Urinary bladder (tissue), 4 donors: ENCODE results near the gene HOXB4. TPM values are rescaled to one million over a fixed set of nuclear protein-coding genes. Genes with fewer than 3 reads are reported as not detected.

Experiments
- DNase-seq: peaks from one replicate; pipeline ENCODE4 v3.0.0-alpha.2; 2015; ENCODE audit errors: extremely low spot score
- H3K27ac ChIP-seq: one replicate; pipeline ENCODE4 v1.5.1; 2013; ENCODE audit warnings: low read depth, mild to moderate bottlenecking, moderate library complexity
- H3K36me3 ChIP-seq: one replicate; pipeline ENCODE4 v1.6.1; 2013; ENCODE audit warnings: mild to moderate bottlenecking, moderate library complexity; ENCODE audit not compliant: insufficient read depth
- H3K4me1 ChIP-seq: one replicate; pipeline ENCODE4 v1.6.1; 2013; ENCODE audit warnings: mild to moderate bottlenecking, moderate library complexity; ENCODE audit not compliant: insufficient read depth
- H3K4me3 ChIP-seq: one replicate; pipeline ENCODE4 v1.5.1; 2013; ENCODE audit warnings: low read depth, low read length
- WGBS: extraction: QIAGEN DNeasy Blood & Tissue Kit; methylation state at CpG from one replicate; pipeline ENCODE4 v1.1.7; 2013; 5-methylcytosine and 5-hydroxymethylcytosine counted together
- polyA plus RNA-seq: library from polyadenylated mRNA; stranded (reverse); fragments of 200-250 nt; gene quantifications from one replicate; pipeline ENCODE4 v1.2.3, GENCODE V29; 2013
- total RNA-seq: library from RNA; depleted of rRNA; stranded (reverse); fragments of >200 nt; gene quantifications from one replicate; pipeline ENCODE4 v1.2.3, GENCODE V29; 2014
- donor health status: healthy with polysubstance abuse.
- donor health status: healthy.

Gene HOXB4
- 2.0 TPM for total RNA-seq
- 2.1 TPM for polyA plus RNA-seq

GRCh38 chr17:48577946-48578615, at the start of gene HOXB4:
Gene HOXB4 (minus strand): TSS chr17:48578350. CDS start chr17:48578319, 31 bp downstream.
- Histone ChIP-seq H3K4me1 (no peaks in the 10 kb centered on the region), H3K36me3 (no peaks in the 10 kb centered on the region), H3K27ac (peak within 1 kb of the TSS; percentile 68), H3K4me3 (peak within 1 kb of the TSS; percentile 51)
- WGBS, result 2% methylated on average over 58 of the region's 58 CpGs
- no peak for DNase-seq

GRCh38 chr17:48627118-48627597, 49.0 kb upstream of the HOXB4 start:
- H3K4me1 ChIP-seq, result no peaks in the 10 kb centered on the region
- 19% methylated on average over 5 of the region's 5 CpGs for WGBS
- H3K36me3 ChIP-seq, result no peaks in the 10 kb centered on the region
- no peak for DNase-seq
- no peak overlapping the region for H3K27ac ChIP-seq
- no peak overlapping the region for H3K4me3 ChIP-seq

GRCh38 chr17:48626245-48627117, 48.3 kb upstream of the HOXB4 start, which contains the start of gene HOXB9:
Gene HOXB9 (minus strand): TSS chr17:48626358. CDS start chr17:48626269, 89 bp downstream.
- Histone ChIP-seq H3K36me3 (no peaks in the 10 kb centered on the region), H3K4me1 (no peaks in the 10 kb centered on the region), H3K27ac (no peak within 1 kb of the TSS), H3K4me3 (peak within 1 kb of the TSS; percentile 33)
- WGBS, result 1% methylated on average over 50 of the region's 50 CpGs
- no peak for DNase-seq

GRCh38 chr17:48625495-48626244, 47.5 kb upstream of the HOXB4 start:
- Histone ChIP-seq H3K4me3 (peak overlapping the region; percentile 33), H3K27ac (no peak overlapping the region), H3K36me3 (no peaks in the 10 kb centered on the region), H3K4me1 (no peaks in the 10 kb centered on the region)
- no peak for DNase-seq
- 1% methylated on average over 69 of the region's 69 CpGs for WGBS

- no peaks in the 10 kb centered on the region for H3K36me3 ChIP-seq
- 1% methylated on average over 66 of the region's 66 CpGs for WGBS
- H3K27ac ChIP-seq, result no peak overlapping the region
- DNase-seq, result no peak
- H3K4me3 ChIP-seq, result peak overlapping the region; percentile 33
- no peaks in the 10 kb centered on the region for H3K4me1 ChIP-seq
Observed at GRCh38 chr17:48624544-48625494, 46.7 kb upstream of the HOXB4 start.

GRCh38 chr17:48624118-48624517, 46.0 kb upstream of the HOXB4 start:
- 31% methylated on average over 5 of the region's 5 CpGs for WGBS

GRCh38 chr17:48623583-48623982, 45.4 kb upstream of the HOXB4 start:
- Histone ChIP-seq H3K4me1 (no peaks in the 10 kb centered on the region), H3K4me3 (no peak overlapping the region), H3K27ac (no peak overlapping the region), H3K36me3 (no peaks in the 10 kb centered on the region)
- DNase-seq, result no peak
- 26% methylated on average over 4 of the region's 4 CpGs for WGBS

More at GRCh38 chr17:48624118-48624517, 46.0 kb upstream of the HOXB4 start:
- Histone ChIP-seq H3K36me3 (no peaks in the 10 kb centered on the region), H3K27ac (no peak overlapping the region), H3K4me1 (no peaks in the 10 kb centered on the region), H3K4me3 (no peak overlapping the region)
- no peak for DNase-seq

GRCh38 chr17:48622857-48623256, 44.7 kb upstream of the HOXB4 start:
- WGBS, result 33% methylated on average over 11 of the region's 11 CpGs
- H3K36me3 ChIP-seq, result no peaks in the 10 kb centered on the region
- no peaks in the 10 kb centered on the region for H3K4me1 ChIP-seq
- H3K4me3 ChIP-seq, result no peak overlapping the region
- no peak overlapping the region for H3K27ac ChIP-seq
- DNase-seq, result no peak

GRCh38 chr17:48621410-48622392, 43.6 kb upstream of the HOXB4 start:
- 28% methylated on average over 41 of the region's 41 CpGs for WGBS
- Histone ChIP-seq H3K27ac (no peak overlapping the region), H3K4me3 (no peak overlapping the region), H3K36me3 (no peaks in the 10 kb centered on the region), H3K4me1 (no peaks in the 10 kb centered on the region)
- no peak for DNase-seq

- 44% methylated on average over 6 of the region's 6 CpGs for WGBS
- DNase-seq, result no peak
- no peaks in the 10 kb centered on the region for H3K4me1 ChIP-seq
- H3K36me3 ChIP-seq, result no peaks in the 10 kb centered on the region
- no peak overlapping the region for H3K4me3 ChIP-seq
- H3K27ac ChIP-seq, result no peak overlapping the region
Observed at GRCh38 chr17:48620461-48621139, 42.5 kb upstream of the HOXB4 start.

GRCh38 chr17:48619826-48620449, 41.8 kb upstream of the HOXB4 start:
- Histone ChIP-seq H3K4me3 (no peak overlapping the region), H3K36me3 (no peaks in the 10 kb centered on the region), H3K27ac (no peak overlapping the region), H3K4me1 (no peaks in the 10 kb centered on the region)
- DNase-seq, result no peak
- 35% methylated on average over 32 of the region's 32 CpGs for WGBS
